Measurements from ENCODE around the gene PNKP. TPM values are rescaled to one million over a fixed set of nuclear protein-coding genes. Genes with fewer than 3 reads are reported as not detected.

The PNKP gene
- total and polyA plus RNA-seq, 2 of the 8 experiments (the other 6 are each of a cell fraction or from before 2014, with no cell fraction given), result 45.8 to 105 TPM

GRCh38 chr19:49866933-49867782 lies at the start of gene PNKP (continued):
- TF ChIP-seq, protein P1, sequence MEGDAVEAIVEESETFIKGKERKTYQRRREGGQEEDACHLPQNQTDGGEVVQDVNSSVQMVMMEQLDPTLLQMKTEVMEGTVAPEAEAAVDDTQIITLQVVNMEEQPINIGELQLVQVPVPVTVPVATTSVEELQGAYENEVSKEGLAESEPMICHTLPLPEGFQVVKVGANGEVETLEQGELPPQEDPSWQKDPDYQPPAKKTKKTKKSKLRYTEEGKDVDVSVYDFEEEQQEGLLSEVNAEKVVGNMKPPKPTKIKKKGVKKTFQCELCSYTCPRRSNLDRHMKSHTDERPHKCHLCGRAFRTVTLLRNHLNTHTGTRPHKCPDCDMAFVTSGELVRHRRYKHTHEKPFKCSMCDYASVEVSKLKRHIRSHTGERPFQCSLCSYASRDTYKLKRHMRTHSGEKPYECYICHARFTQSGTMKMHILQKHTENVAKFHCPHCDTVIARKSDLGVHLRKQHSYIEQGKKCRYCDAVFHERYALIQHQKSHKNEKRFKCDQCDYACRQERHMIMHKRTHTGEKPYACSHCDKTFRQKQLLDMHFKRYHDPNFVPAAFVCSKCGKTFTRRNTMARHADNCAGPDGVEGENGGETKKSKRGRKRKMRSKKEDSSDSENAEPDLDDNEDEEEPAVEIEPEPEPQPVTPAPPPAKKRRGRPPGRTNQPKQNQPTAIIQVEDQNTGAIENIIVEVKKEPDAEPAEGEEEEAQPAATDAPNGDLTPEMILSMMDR (IDR thresholded peaks at IDR 0.05; ENCODE audit: control extremely low read depth in 1 of 3, insufficient read depth in 1 of 3, low read depth in 1 of 3, low read length in 3 of 3), result no peak
- TF ChIP-seq PHF8 (conservative IDR thresholded peaks at IDR 0.05; ENCODE audit: low read depth, low read length), result peak; percentile 89
- TF ChIP-seq RXRA (IDR thresholded peaks at IDR 0.05; ENCODE audit: insufficient read depth, low read depth, low read length), result no peak
- no peak for TF ChIP-seq EP300 (IDR thresholded peaks at IDR 0.05; ENCODE audit: borderline replicate concordance in 1 of 2, low read depth in 2 of 2, low read length in 2 of 2)
- no peak for TF ChIP-seq RFX5 (IDR thresholded peaks at IDR 0.05; ENCODE audit: borderline replicate concordance, low read depth, low read length)
- TF ChIP-seq MAFK (IDR thresholded peaks at IDR 0.05; ENCODE audit: low read depth, low read length), result no peak
- TF ChIP-seq, protein P2, sequence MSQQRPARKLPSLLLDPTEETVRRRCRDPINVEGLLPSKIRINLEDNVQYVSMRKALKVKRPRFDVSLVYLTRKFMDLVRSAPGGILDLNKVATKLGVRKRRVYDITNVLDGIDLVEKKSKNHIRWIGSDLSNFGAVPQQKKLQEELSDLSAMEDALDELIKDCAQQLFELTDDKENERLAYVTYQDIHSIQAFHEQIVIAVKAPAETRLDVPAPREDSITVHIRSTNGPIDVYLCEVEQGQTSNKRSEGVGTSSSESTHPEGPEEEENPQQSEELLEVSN (IDR thresholded peaks at IDR 0.05), result peak; percentile 68
- TF ChIP-seq SP2 (IDR thresholded peaks at IDR 0.05; ENCODE audit: low read length), result peak; percentile 22; the same call in 1 of the 2 replicates
- no peak for TF ChIP-seq EZH2 (IDR thresholded peaks at IDR 0.05; ENCODE audit: low read depth, low read length, severe bottlenecking)
- TF ChIP-seq RBBP5 (IDR thresholded peaks at IDR 0.05; ENCODE audit: borderline replicate concordance, low read depth, low read length), result peak; percentile 85
- TF ChIP-seq NANOG (IDR thresholded peaks at IDR 0.05; ENCODE audit: insufficient read depth, low read depth, low read length, poor library complexity, severe bottlenecking), result no peak
- no peak for TF ChIP-seq GTF2F1 (IDR thresholded peaks at IDR 0.05; ENCODE audit: borderline replicate concordance, low read depth, low read length)
- TF ChIP-seq SAP30 (IDR thresholded peaks at IDR 0.05; ENCODE audit: insufficient read depth, insufficient replicate concordance, low read length), result no peak
- peak; percentile 70 for TF ChIP-seq TAF1 (IDR thresholded peaks at IDR 0.05; ENCODE audit: low read depth, low read length)
- peak; percentile 75 to 78; a peak in 2 of 4 replicates for TF ChIP-seq SIN3A (conservative IDR thresholded peaks at IDR 0.05 in 1 of 2, IDR thresholded peaks at IDR 0.05 in 1 of 2; ENCODE audit: low read depth in 1 of 2, low read length in 2 of 2)
- peak; percentile 70; the same call in 1 of the 2 replicates for TF ChIP-seq TBP (IDR thresholded peaks at IDR 0.05; ENCODE audit: low read depth, low read length)
- TF ChIP-seq, protein P3, sequence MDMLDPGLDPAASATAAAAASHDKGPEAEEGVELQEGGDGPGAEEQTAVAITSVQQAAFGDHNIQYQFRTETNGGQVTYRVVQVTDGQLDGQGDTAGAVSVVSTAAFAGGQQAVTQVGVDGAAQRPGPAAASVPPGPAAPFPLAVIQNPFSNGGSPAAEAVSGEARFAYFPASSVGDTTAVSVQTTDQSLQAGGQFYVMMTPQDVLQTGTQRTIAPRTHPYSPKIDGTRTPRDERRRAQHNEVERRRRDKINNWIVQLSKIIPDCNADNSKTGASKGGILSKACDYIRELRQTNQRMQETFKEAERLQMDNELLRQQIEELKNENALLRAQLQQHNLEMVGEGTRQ (IDR thresholded peaks at IDR 0.05; ENCODE audit: low read length), result no peak
- TF ChIP-seq BRCA1 (IDR thresholded peaks at IDR 0.05; ENCODE audit: low read depth, low read length), result no peak

Data from H1 (cell line).